Measurements from ENCODE around the gene TGFB3. TPM values are rescaled to one million over a fixed set of nuclear protein-coding genes. Genes with fewer than 3 reads are reported as not detected.

The TGFB3 gene
- total RNA-seq, 1 experiment from 2014 or later = 3.2 TPM

Other genes starting within 250 kb of the TGFB3 start
- gene IFT43, start 3.8 kb upstream of the TGFB3 start, total RNA-seq (2014; rRNA removed) = 24.7 and 35.0 TPM in 2 replicates
- 60.4 and 67.2 TPM in 2 replicates for gene GPATCH2L, start 169.9 kb upstream of the TGFB3 start, total RNA-seq (2014; rRNA removed)

Data from LHCN-M2 (cell line).